RKO (cell line): ENCODE results near the gene SHANK2.

ENCODE experiments used
- DNase-seq: peaks from one replicate; pipeline ENCODE4 v3.0.0-alpha.2; 2016; ENCODE audit warnings: low spot score

Gene SHANK2

GRCh38 chr11:71222318-71223080, 29.9 kb downstream of the SHANK2 start:
- no peak for DNase-seq

GRCh38 chr11:71221821-71222220, 30.6 kb downstream of the SHANK2 start:
- DNase-seq, result no peak

- no peak for DNase-seq
Observed at GRCh38 chr11:71221201-71221600, 31.2 kb downstream of the SHANK2 start.

- DNase-seq, result no peak
Observed at GRCh38 chr11:71218789-71219499, 33.4 kb downstream of the SHANK2 start.

- no peak for DNase-seq
Observed at GRCh38 chr11:71215425-71215965, 36.9 kb downstream of the SHANK2 start.

- no peak for DNase-seq
Observed at GRCh38 chr11:71214553-71215424, 37.6 kb downstream of the SHANK2 start.

DNA sequence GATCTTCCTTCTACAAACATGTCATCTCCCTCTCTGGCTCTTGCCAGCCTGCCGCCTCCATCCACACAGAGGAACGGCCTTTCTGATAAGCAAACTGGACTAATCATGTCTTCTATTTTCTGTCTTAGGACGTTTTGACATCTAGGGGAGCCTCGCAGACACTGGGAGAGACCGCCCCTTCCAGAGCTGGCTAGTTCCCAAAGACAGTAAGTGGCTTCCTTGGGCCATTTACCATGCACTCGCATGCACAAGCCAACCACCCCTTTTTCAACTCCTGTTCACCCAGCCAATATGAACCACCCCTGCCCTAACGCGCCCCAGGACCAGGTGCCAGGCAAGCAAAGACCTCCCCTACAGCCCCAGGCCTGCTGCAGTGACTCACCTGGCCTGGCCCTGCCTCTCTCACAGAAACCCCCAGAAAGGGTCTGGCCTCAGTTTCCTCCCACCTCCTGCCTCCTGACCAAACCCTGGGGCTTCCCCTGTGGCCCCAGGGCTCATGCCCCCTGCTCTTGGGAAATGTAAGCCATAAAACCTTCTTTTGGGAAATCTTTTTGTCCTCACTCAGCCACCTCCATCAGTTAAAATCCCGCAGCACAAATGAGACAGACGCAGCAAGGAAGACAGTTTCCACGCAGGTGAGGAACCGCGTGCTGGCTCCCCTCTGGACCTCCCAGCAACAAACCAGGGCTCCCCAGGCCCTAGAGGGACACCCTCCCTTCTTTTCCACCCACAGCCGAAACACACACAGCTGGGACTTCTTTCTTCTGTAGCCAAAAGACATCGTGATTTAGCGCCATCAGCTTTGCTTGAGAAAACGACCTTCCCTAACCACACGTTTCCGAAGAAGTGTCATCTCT, 38.5 kb downstream of the SHANK2 start:
- DNase-seq, result no peak

- no peak for DNase-seq
Observed at GRCh38 chr11:71212871-71213559, 39.4 kb downstream of the SHANK2 start.

DNA sequence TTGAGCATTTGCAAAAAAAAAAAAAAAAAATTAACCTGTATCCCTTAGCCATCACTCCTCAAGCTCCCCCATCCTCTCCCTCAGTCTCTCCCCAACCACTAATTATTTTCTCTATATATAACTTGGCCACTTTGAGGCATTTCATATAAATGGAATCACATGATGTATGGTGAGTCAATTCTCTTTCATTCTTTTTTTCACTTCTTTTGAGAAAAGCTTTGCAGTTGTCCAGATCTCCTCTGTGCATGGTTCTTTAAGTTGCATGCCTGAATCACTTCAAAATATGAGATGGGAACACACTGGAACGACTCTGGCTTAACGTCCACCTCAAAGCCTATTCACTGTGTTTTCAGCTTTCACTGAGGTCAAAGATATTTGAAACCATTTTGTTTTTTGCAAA, 40.7 kb downstream of the SHANK2 start:
- DNase-seq, result no peak

GRCh38 chr11:71210861-71211260, 41.5 kb downstream of the SHANK2 start:
- no peak for DNase-seq

DNA sequence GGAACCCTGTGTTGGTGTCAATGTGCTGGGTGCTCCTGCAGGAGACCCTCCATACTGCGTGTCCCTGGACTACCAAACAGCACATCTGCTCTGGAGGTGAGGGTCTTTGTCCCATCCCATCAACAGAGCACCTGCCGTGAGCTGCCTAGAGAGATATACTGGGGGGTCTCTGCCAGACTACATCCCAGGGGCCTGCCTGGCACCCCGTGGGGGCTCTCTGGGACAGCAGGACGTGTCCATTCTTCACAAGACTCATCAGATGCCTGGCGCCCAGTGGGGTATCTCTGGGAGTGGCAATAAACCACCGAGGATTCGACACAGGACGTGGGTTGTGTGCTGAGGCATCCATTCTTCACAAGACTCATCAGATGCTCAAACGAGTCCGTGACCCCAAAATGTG, 42.7 kb downstream of the SHANK2 start:
- DNase-seq, result no peak

DNA sequence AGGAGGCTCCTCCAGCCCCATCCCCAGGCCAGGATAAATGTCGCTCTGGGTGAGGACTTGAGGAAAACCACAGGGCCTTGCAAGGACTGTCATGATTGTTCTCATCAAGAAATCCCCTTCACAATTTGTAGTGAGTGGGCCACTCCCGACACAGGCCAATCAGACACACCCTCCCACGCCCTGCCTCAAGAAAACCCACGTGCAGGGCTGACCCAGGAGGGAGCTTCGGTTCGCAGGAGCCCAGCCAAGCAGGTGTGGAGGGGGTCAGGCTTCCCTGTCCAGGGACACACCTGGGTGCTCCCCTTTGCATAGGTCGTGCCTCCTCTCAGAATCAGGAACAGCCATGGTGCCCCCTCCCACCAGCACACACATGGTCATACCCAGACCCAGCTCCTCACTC, 43.2 kb downstream of the SHANK2 start:
- DNase-seq, result no peak

DNA sequence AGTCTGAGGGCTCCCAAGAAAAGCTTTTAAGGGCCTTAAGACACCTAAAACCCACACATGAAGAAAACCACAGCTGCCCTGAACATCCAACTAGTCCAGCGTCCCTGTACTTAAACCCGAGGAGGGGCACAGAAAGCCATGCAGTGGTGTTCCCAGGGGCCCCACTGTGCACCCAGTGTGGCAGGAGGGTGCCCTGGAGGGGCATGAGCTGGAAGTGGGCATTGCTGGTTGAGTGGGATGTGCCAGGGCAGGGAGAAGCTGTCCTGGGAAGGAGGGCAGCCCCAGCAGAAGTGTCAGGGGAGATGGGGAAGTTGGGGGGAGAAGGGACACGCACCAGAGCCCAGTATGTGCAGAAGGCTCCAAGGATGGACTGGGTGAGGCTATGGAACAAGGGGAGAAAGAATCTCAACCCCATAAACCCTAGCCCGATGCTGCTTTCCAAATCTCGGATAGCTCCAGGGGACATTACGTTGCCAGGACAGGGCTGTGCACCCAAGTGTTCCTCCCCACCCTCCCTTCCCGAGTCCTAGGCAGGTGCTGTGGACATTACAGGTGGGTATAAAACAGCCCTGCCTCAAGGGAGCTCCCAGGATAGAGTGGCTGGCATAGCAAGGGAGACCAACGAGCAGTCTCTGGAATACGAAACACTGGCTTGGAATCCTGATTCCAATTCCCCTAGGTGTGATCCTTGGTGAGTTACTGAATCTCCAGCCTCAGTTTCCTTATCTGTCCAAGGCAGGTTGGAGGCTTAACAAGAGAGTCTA, 44.2 kb downstream of the SHANK2 start:
- no peak for DNase-seq

GRCh38 chr11:71207563-71207962, 44.8 kb downstream of the SHANK2 start:
- no peak for DNase-seq

GRCh38 chr11:71206186-71206585, 46.2 kb downstream of the SHANK2 start:
- DNase-seq, result no peak

DNA sequence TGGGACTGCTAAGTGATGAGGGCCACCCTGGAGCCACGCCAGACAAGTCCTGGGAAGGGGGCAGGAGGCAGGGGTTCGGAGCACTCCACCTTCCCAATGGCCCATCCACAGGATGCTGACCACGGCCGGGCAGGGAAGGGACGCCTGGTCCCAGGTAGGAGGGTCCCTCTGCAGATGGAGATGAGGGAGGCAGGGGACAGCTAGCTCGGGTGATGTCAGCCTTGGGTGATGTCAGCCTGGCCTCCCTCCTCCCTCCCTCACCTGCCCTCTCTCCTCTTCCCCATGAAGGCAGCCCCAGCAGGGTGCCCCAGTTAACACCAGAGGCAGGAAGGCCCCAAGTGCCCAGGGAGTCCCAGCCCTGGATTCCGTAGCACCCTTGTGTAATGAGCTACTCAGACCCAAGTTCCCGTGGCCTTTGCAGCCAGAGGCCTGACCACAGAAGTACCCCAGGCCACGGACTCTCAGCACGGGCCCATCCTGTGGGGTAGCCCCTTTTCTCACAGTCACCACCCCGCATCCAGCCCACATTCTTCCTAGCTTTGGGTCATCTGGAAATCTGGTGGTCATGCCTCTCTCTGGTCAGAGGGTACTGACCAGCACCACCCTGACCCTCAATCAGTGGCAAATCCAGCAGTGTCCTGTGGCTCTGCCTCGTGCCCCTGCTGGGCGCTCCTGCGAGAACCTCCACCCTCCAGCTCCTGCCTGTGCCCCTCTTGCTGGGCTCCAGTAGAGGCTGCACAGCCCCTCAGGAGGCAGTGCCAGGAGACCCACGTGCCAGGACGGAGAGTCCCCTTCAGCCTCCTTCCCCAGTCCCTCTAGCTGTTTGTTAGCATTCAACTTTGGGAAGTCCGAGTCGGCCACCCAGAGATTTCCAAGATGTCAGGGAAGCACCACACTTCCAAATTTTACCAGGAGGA, 47.4 kb downstream of the SHANK2 start:
- no peak for DNase-seq

GRCh38 chr11:71204294-71204693, 48.1 kb downstream of the SHANK2 start:
- no peak for DNase-seq

GRCh38 chr11:71203681-71204080, 48.7 kb downstream of the SHANK2 start:
- no peak for DNase-seq

DNA sequence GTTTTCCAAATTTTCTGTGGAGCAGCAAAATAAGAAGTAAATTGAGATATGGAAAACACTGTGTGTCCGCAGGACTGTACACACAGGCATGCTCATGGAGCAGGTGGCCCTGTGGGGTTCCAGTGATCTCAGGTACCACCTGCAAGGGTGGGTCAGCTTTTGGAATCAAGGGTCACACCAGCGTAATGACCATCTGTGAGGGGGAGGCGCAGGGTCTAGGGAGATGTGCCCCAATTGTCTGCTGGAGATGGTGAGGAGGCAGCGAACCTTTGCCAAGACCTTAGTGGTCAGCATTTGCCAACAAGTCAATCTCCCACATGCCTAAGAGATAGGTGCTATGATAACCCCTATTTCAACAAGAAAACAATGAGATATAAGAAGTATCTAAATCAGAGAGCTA, 49.4 kb downstream of the SHANK2 start:
- no peak for DNase-seq
